Naive thymus-derived CD4-positive, alpha-beta T cell (primary cell): Measurements from ENCODE around the gene OSBPL8. TPM values are rescaled to one million over a fixed set of nuclear protein-coding genes. Genes with fewer than 3 reads are reported as not detected.
"Not testable (repeated sequence)": the region's sequence is repeated elsewhere in the genome, so short reads cannot be mapped to it uniquely, and the experiment has no call there.

Source experiments
- ATAC-seq: fragments of 150-1000 bp; cut with Tn5 transposase; 2 replicates; pipeline ENCODE4 v1.10.0; 2021; ENCODE audit warnings: mild to moderate bottlenecking, moderate library complexity
- CTCF ChIA-PET: fragments of 350-600 bp; sonication (Branson Sonifier 250); formaldehyde crosslinking; loops from one replicate; lab custom pipeline; 2021; ENCODE audit warnings: antibody characterized with exemption; lab: Charles Lee
- POLR2A ChIA-PET: fragments of 350-600 bp; sonication (Branson Sonifier 250); formaldehyde crosslinking; loops from one replicate; lab custom pipeline; 2021; ENCODE audit warnings: antibody characterized with exemption, inconsistent platforms; lab: Charles Lee
- DNase-seq, 9 donors: peaks; one replicate each; pipeline versions ENCODE4 v3.0.0 to v3.0.0-alpha.2; 2020 to 2022; ENCODE audit warnings: mixed read lengths in 1 of 9
- H3K27ac ChIP-seq: one replicate; pipeline ENCODE4 v1.7.0; 2013; ENCODE audit warnings: mild to moderate bottlenecking, low read depth, low read length, moderate library complexity
- H3K27me3 ChIP-seq, 2 donors: one replicate each; pipeline ENCODE4 v1.7.0; 2013; ENCODE audit warnings: low read length in 2 of 2, mild to moderate bottlenecking in 2 of 2, moderate library complexity in 2 of 2; ENCODE audit not compliant: control insufficient read depth in 2 of 2, insufficient read depth in 2 of 2
- H3K36me3 ChIP-seq, 3 experiments: 1 replicate in 2 of 3; 2 replicates in 1 of 3; pipeline ENCODE4 v1.7.0; 2013; ENCODE audit warnings: low read length in 3 of 3, mild to moderate bottlenecking in 3 of 3, moderate library complexity in 1 of 3; ENCODE audit not compliant: insufficient read depth in 3 of 3, control insufficient read depth in 2 of 3
- H3K4me1 ChIP-seq, 2 donors: one replicate each; pipeline ENCODE4 v1.7.0; 2013; ENCODE audit warnings: low read length in 2 of 2, mild to moderate bottlenecking in 2 of 2, moderate library complexity in 1 of 2; ENCODE audit not compliant: control insufficient read depth in 2 of 2, insufficient read depth in 2 of 2
- H3K4me3 ChIP-seq: 2 replicates; pipeline ENCODE4 v1.7.0; 2013; ENCODE audit warnings: mild to moderate bottlenecking, low read length
- H3K9me3 ChIP-seq, 3 experiments: 1 replicate in 2 of 3; 2 replicates in 1 of 3; pipeline ENCODE4 v1.7.0; 2013; ENCODE audit warnings: low read length in 3 of 3; ENCODE audit not compliant: control insufficient read depth in 2 of 3
- H3K27ac Mint-ChIP-seq, 9 donors: one replicate each; pipeline ENCODE4 v1.8.0; 2020 to 2022; ENCODE audit warnings: mixed read lengths in 9 of 9, mild to moderate bottlenecking in 8 of 9, moderate library complexity in 5 of 9, inconsistent platforms in 2 of 9
- H3K27me3 Mint-ChIP-seq, 5 donors: one replicate each; pipeline ENCODE4 v1.8.0; 2021 to 2022; ENCODE audit warnings: mixed read lengths in 5 of 5, mild to moderate bottlenecking in 1 of 5
- H3K36me3 Mint-ChIP-seq, 5 donors: one replicate each; pipeline ENCODE4 v1.8.0; 2020 to 2022; ENCODE audit warnings: mixed read lengths in 5 of 5, mild to moderate bottlenecking in 3 of 5, inconsistent platforms in 1 of 5
- H3K4me1 Mint-ChIP-seq, 7 donors: one replicate each; pipeline ENCODE4 v1.8.0; 2020 to 2022; ENCODE audit warnings: mixed read lengths in 7 of 7, mild to moderate bottlenecking in 3 of 7, inconsistent platforms in 1 of 7
- H3K4me3 Mint-ChIP-seq, 10 donors: one replicate each; pipeline ENCODE4 v1.8.0; 2020 to 2022; ENCODE audit warnings: mild to moderate bottlenecking in 10 of 10, mixed read lengths in 10 of 10, moderate library complexity in 6 of 10, inconsistent platforms in 2 of 10
- H3K9me3 Mint-ChIP-seq, 11 donors: one replicate each; pipeline ENCODE4 v1.8.0; 2020 to 2022; ENCODE audit warnings: mixed read lengths in 11 of 11, mild to moderate bottlenecking in 4 of 11, inconsistent platforms in 1 of 11, moderate library complexity in 1 of 11
- intact Hi-C, 2 donors: fragments of 100-400 bp; cut with micrococcal nuclease; formaldehyde crosslinking; loops; one replicate each; pipeline ENCODE4 v1.15.1; 2023
- polyA plus RNA-seq, 2 donors: library from polyadenylated mRNA; unstranded; fragments of 300-500 nt; fragmentation: Illumina TruSeq; gene quantifications; one replicate each; pipeline ENCODE4 v1.2.3, GENCODE V29; 2021
- total RNA-seq, 6 experiments: library from RNA in 5 of 6; stranded (reverse) in 5 of 6; gene quantifications; 1 replicate in 5 of 6; 2 replicates in 1 of 6; pipeline ENCODE4 v1.2.3 and lab custom pipeline; 2021 to 2026

Gene OSBPL8
- total and polyA plus RNA-seq, 7 experiments from 2014 or later, result 113 to 157 (median 122) TPM

DNA sequence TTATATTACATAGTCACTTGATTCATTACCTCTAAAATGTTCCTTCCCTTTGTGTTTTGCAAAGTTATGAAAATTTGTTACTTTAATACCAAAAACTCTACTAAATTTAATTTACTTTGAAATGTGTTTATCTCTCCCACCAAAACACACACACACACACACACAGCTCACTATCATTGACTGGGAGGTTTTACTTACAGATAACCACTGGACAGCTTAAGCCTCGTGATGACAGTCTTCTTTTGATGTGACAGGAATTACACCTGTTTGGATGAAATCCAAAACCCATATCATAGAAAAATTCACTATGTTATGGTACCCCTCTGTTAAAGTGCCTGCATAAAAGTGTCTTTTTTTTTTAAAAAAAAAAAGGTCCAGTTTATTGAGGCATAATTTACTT, 227.0 kb downstream of the OSBPL8 start:
- H3K36me3 ChIP-seq, result no peaks in the 10 kb centered on the region
- no peaks in the 10 kb centered on the region for H3K4me1 ChIP-seq
- H3K4me3 ChIP-seq, result no peak overlapping the region
- no peak overlapping the region for H3K27ac ChIP-seq
- H3K9me3 ChIP-seq, result no peaks in the 10 kb centered on the region
- POLR2A ChIA-PET, result no interaction called here
- Mint-ChIP-seq H3K36me3 (no peaks in the 10 kb centered on the region), H3K27me3 (peaks cover 13 to 45% (median 15%) of the 10 kb centered on the region in 5 donors), H3K27ac (no peak overlapping the region), H3K9me3 (peaks cover 0 to 3% (median 0%) of the 10 kb centered on the region in 11 donors), H3K4me3 (no peak overlapping the region), H3K4me1 (no peaks in the 10 kb centered on the region)
- intact Hi-C loops, result no loop called here
- no peak for ATAC-seq
- no peak for DNase-seq
- CTCF ChIA-PET, result no interaction called here
- H3K27me3 ChIP-seq, result no peaks in the 10 kb centered on the region

DNA sequence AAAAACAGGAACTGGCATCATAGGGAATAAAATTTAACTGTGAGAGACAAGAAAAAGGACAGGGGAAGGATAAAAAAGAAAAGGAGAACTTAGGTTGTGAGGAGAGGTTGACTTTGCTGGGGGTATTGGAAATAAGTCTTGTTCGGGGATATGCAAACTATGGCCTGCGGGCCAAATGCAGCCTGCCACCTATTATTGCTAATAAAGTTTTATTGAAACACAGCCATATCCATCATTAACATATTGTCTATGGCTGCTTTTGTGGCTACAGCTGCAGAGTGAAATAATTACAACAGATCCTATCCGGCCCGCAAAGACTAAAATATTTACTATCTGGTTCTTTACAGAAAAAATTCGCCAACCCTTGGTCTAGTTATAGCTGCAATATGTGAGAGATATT, 230.0 kb downstream of the OSBPL8 start:
- no peaks in the 10 kb centered on the region for H3K36me3 ChIP-seq
- Mint-ChIP-seq H3K36me3 (no peaks in the 10 kb centered on the region), H3K4me1 (no peaks in the 10 kb centered on the region), H3K4me3 (no peak overlapping the region), H3K9me3 (peaks cover 0 to 6% (median 0%) of the 10 kb centered on the region in 11 donors), H3K27me3 (peaks cover 11 to 34% (median 20%) of the 10 kb centered on the region in 5 donors), H3K27ac (no peak overlapping the region)
- no peak for ATAC-seq
- no peak overlapping the region for H3K4me3 ChIP-seq
- no peaks in the 10 kb centered on the region for H3K27me3 ChIP-seq
- H3K4me1 ChIP-seq, result no peaks in the 10 kb centered on the region
- intact Hi-C loops, result no loop called here
- no peaks in the 10 kb centered on the region for H3K9me3 ChIP-seq
- no peak overlapping the region for H3K27ac ChIP-seq
- POLR2A ChIA-PET, result no interaction called here
- DNase-seq, result no peak
- CTCF ChIA-PET, result no interaction called here

DNA sequence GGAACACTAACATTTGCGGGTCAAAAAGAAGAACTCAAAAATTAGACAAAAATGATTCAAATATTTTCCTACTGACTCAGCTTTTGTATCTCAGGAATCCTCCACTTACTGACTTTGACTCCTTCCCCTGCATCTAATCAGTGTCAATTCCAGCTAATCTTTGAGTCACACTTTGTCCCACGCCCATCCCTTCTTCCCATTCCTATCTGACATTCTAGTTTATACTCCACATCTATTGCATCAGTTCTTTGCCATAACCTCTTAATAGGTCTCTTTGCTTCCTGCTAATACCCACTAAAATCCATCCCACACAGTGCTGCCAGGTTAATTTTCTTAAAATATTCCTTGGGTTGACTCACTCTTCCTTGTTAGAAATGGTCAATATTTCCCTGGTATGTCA, 230.4 kb downstream of the OSBPL8 start:
- DNase-seq (no peak), ATAC-seq (no peak)
- H3K36me3 Mint-ChIP-seq, result no peaks in the 10 kb centered on the region
- Histone ChIP-seq H3K4me1 (no peaks in the 10 kb centered on the region), H3K36me3 (no peaks in the 10 kb centered on the region), H3K4me3 (no peak overlapping the region), H3K9me3 (no peaks in the 10 kb centered on the region), H3K27ac (no peak overlapping the region), H3K27me3 (no peaks in the 10 kb centered on the region)
- ChIA-PET POLR2A (no interaction called here), CTCF (no interaction called here)
- no peaks in the 10 kb centered on the region for H3K4me1 Mint-ChIP-seq
- peaks cover 11 to 34% (median 20%) of the 10 kb centered on the region in 5 donors for H3K27me3 Mint-ChIP-seq
- no peak overlapping the region for H3K4me3 Mint-ChIP-seq
- intact Hi-C loops, result no loop called here
- H3K27ac Mint-ChIP-seq, result no peak overlapping the region
- peaks cover 0 to 6% (median 0%) of the 10 kb centered on the region in 11 donors for H3K9me3 Mint-ChIP-seq

DNA sequence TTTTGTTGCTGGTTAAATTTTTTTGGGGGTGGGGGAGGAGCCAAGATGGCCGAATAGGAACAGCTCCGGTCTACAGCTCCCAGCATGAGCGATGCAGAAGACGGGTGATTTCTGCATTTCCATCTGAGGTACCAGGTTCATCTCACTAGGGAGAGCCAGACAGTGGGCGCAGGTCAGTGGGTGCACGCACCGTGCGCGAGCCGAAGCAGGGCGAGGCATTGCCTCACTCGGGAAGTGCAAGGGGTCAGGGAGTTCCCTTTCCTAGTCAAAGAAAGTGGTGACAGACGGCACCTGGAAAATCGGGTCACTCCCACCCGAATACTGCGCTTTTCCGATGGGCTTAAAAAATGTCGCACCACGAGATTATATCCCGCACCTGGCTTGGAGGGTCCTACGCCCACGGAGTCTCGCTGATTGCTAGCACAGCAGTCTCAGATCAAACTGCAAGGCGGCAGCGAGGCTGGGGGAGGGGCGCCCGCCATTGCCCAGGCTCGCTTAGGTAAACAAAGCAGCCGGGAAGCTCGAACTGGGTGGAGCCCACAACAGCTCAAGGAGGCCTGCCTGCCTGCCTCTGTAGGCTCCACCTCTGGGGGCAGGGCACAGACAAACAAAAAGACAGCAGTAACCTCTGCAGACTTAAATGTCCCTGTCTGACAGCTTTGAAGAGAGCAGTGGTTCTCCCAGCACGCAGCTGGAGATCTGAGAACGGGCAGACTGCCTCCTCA, 239.8 kb downstream of the OSBPL8 start:
- not testable (repeated sequence) for DNase-seq

DNA sequence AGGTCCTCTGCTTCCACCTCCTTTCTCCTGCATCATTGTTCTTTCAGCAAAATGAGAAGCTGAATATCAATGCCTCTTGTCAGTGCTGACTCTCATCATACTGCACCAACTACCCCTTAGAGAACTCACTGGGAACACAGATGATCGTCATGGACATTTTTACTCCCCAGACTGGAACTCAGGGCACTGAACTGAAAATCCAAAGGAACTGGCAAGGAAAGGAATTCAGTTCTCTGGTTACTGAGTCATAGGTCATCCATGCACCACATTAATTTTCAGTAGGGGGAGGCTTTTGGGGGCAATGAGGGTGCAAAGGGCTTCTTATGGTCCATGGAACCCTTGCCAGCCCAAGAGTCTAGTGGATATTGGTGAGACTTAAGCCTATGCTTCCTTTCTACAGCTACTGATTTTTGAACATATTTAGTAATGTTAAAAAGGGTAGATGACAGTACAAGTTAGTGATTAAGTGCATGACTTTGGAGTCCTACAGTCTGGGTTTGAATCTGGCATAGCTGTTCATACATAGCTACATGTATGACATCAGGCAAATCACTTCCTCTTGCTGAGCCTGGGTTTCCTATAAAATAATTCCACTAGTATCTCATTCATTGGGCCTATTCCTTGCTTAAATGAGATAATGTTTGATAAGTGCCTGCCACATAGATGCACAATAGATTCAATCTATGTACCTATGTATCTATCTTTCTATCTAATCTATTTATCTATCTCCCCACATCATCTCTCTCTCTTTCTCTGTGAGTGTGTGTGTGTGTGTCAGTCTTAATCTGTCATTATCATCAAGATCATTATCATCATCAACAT, 240.6 kb downstream of the OSBPL8 start:
- ChIA-PET CTCF (no interaction called here), POLR2A (no interaction called here)
- DNase-seq (no peak), ATAC-seq (no peak)
- no peaks in the 10 kb centered on the region for H3K4me1 ChIP-seq
- H3K4me1 Mint-ChIP-seq, result no peaks in the 10 kb centered on the region
- H3K9me3 ChIP-seq, result no peaks in the 10 kb centered on the region
- H3K36me3 ChIP-seq, result no peaks in the 10 kb centered on the region
- H3K27ac Mint-ChIP-seq, result peak overlapping the region in 1 of 9 donors; percentile 6
- H3K27me3 ChIP-seq, result no peaks in the 10 kb centered on the region
- peaks cover 0 to 6% (median 0%) of the 10 kb centered on the region in 11 donors for H3K9me3 Mint-ChIP-seq
- no peak overlapping the region for H3K4me3 ChIP-seq
- H3K4me3 Mint-ChIP-seq, result no peak overlapping the region
- H3K27me3 Mint-ChIP-seq, result peaks cover 0 to 28% (median 17%) of the 10 kb centered on the region in 5 donors
- no peak overlapping the region for H3K27ac ChIP-seq
- intact Hi-C loops, result no loop called here
- no peaks in the 10 kb centered on the region for H3K36me3 Mint-ChIP-seq

More for the DNA sequence above, 239.8 kb downstream of the OSBPL8 start:
- ATAC-seq, H3K9me3 ChIP-seq, H3K4me1 Mint-ChIP-seq, H3K4me3 ChIP-seq, H3K4me3 Mint-ChIP-seq, CTCF ChIA-PET, intact Hi-C loops, POLR2A ChIA-PET, H3K9me3 Mint-ChIP-seq, H3K27ac ChIP-seq, H3K4me1 ChIP-seq, H3K27me3 ChIP-seq, H3K36me3 ChIP-seq, H3K36me3 Mint-ChIP-seq: not testable (repeated sequence)
- peaks cover 0 to 28% (median 14%) of the 10 kb centered on the region in 5 donors for H3K27me3 Mint-ChIP-seq
- peak overlapping the region in 1 of 9 donors; percentile 6 for H3K27ac Mint-ChIP-seq

DNA sequence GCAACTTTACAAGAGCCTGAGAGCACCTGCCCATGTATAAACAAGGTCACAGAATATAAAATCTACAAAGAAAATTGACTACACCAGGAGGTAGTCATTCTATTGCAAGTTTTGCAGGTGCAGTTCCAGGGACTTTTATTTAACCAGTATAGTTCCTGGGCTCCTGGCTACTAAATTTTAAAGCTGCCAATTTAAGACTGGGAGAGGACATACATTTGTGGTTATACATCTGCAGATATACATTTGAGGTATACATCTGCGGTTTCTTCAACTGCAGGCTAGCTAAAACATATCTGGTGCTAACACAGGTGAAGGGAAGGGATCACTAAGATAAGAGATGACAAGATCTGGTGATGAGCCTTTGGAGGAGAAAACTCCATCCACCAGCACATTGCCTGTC, 241.6 kb downstream of the OSBPL8 start:
- CTCF ChIA-PET, result no interaction called here
- no peak overlapping the region for H3K4me3 ChIP-seq
- intact Hi-C loops, result no loop called here
- DNase-seq (no peak), ATAC-seq (no peak)
- Mint-ChIP-seq H3K27me3 (peaks cover 0 to 29% (median 17%) of the 10 kb centered on the region in 5 donors), H3K27ac (no peak overlapping the region), H3K9me3 (peaks cover 0 to 6% (median 0%) of the 10 kb centered on the region in 11 donors), H3K36me3 (no peaks in the 10 kb centered on the region), H3K4me3 (no peak overlapping the region), H3K4me1 (no peaks in the 10 kb centered on the region)
- no peaks in the 10 kb centered on the region for H3K4me1 ChIP-seq
- no peaks in the 10 kb centered on the region for H3K9me3 ChIP-seq
- H3K27ac ChIP-seq, result no peak overlapping the region
- no peaks in the 10 kb centered on the region for H3K27me3 ChIP-seq
- POLR2A ChIA-PET, result no interaction called here
- H3K36me3 ChIP-seq, result no peaks in the 10 kb centered on the region
